Liver (tissue), 3 donors: ENCODE measurements around the gene TMTC2.

ENCODE experiments used
- ATF3 ChIP-seq: IDR thresholded peaks from 2 replicates; pipeline ENCODE4 v1.6.1; 2016; ENCODE audit warnings: antibody characterized with exemption
- RAD21 ChIP-seq, 2 donors: IDR thresholded peaks; 2 replicates each; pipeline ENCODE4 v1.6.1; 2016; ENCODE audit warnings: antibody characterized with exemption in 2 of 2, mild to moderate bottlenecking in 2 of 2
- SP1 ChIP-seq: IDR thresholded peaks from 2 replicates; pipeline ENCODE4 v1.6.1; 2018; ENCODE audit warnings: antibody characterized with exemption, mild to moderate bottlenecking
- YY1 ChIP-seq: IDR thresholded peaks from 2 replicates; pipeline ENCODE4 v1.6.1; 2016; ENCODE audit warnings: antibody characterized with exemption, mild to moderate bottlenecking
- TF ChIP-seq, protein P1 (sequence below): fragments of 150-350 bp; IDR thresholded peaks from 2 replicates; pipeline ENCODE4 v1.5.1; 2017; ENCODE audit warnings: improper control_type of control experiment, low read depth, low read length; ENCODE audit not compliant: missing input control
- donor health status: healthy.
- donor health status: healthy.

- TF ChIP-seq YY1 (no peak), SP1 (no peak), ATF3 (no peak), RAD21 (IDR thresholded peaks at IDR 0.05) (no peak)
- TF ChIP-seq, protein P1, sequence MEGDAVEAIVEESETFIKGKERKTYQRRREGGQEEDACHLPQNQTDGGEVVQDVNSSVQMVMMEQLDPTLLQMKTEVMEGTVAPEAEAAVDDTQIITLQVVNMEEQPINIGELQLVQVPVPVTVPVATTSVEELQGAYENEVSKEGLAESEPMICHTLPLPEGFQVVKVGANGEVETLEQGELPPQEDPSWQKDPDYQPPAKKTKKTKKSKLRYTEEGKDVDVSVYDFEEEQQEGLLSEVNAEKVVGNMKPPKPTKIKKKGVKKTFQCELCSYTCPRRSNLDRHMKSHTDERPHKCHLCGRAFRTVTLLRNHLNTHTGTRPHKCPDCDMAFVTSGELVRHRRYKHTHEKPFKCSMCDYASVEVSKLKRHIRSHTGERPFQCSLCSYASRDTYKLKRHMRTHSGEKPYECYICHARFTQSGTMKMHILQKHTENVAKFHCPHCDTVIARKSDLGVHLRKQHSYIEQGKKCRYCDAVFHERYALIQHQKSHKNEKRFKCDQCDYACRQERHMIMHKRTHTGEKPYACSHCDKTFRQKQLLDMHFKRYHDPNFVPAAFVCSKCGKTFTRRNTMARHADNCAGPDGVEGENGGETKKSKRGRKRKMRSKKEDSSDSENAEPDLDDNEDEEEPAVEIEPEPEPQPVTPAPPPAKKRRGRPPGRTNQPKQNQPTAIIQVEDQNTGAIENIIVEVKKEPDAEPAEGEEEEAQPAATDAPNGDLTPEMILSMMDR, result no peak
Observed at GRCh38 chr12:83065562-83065961, 378.9 kb downstream of the TMTC2 start.
